H9 (cell line): ENCODE measurements around the gene CATSPER1. TPM values are rescaled to one million over a fixed set of nuclear protein-coding genes. Genes with fewer than 3 reads are reported as not detected.
A peak's percentile ranks its signal among the peaks of the same experiment; 100 is the strongest.

Experiments used
- DNase-seq: peaks from one replicate; pipeline ENCODE4 v3.0.0-alpha.2; 2017
- H2AFZ ChIP-seq: one replicate; pipeline ENCODE4 v1.6.1; 2013; ENCODE audit warnings: mild to moderate bottlenecking, low read length, control low read depth, moderate library complexity
- H2AK5ac ChIP-seq: 2 replicates; pipeline ENCODE4 v1.6.1; 2013; ENCODE audit warnings: low read length, control low read depth, mixed read lengths; ENCODE audit not compliant: insufficient read length
- H2BK120ac ChIP-seq: one replicate; pipeline ENCODE4 v1.6.1; 2013; ENCODE audit warnings: low read depth, mild to moderate bottlenecking, low read length, control low read depth, inconsistent platforms; ENCODE audit not compliant: poor library complexity, severe bottlenecking
- H2BK12ac ChIP-seq: 2 replicates; pipeline ENCODE4 v1.6.1; 2013; ENCODE audit warnings: low read length, control low read depth, mixed read lengths, low read depth; ENCODE audit not compliant: insufficient read length
- H2BK15ac ChIP-seq: 2 replicates; pipeline ENCODE4 v1.6.1; 2013; ENCODE audit warnings: low read depth, low read length, control low read depth
- H2BK20ac ChIP-seq: one replicate; pipeline ENCODE4 v1.6.1; 2013; ENCODE audit warnings: low read depth, mild to moderate bottlenecking, low read length, control low read depth, inconsistent platforms; ENCODE audit not compliant: poor library complexity, severe bottlenecking
- H2BK5ac ChIP-seq: 2 replicates; pipeline ENCODE4 v1.6.1; 2013; ENCODE audit warnings: low read length, control low read depth, mixed read lengths; ENCODE audit not compliant: insufficient read length
- H3K14ac ChIP-seq: 2 replicates; pipeline ENCODE4 v1.6.1; 2013; ENCODE audit warnings: low read length, control low read depth; ENCODE audit not compliant: insufficient read depth
- H3K18ac ChIP-seq: 2 replicates; pipeline ENCODE4 v1.6.1; 2013; ENCODE audit warnings: low read depth, mild to moderate bottlenecking, mixed read lengths, low read length, control low read depth; ENCODE audit not compliant: insufficient read length
- H3K23ac ChIP-seq: 2 replicates; pipeline ENCODE4 v1.6.1; 2013; ENCODE audit warnings: low read length, control low read depth, mixed read lengths, low read depth; ENCODE audit not compliant: insufficient read length
- H3K23me2 ChIP-seq: 2 replicates; pipeline ENCODE4 v1.6.1; 2013; ENCODE audit warnings: low read depth, mild to moderate bottlenecking, mixed read lengths, low read length, control low read depth; ENCODE audit not compliant: insufficient read length, poor library complexity, severe bottlenecking
- H3K27ac ChIP-seq: 2 replicates; pipeline ENCODE4 v1.5.1; 2013; ENCODE audit warnings: low read length, control low read depth, mixed read lengths, low read depth; ENCODE audit not compliant: insufficient read length
- H3K27me3 ChIP-seq: 2 replicates; pipeline ENCODE4 v1.6.1; 2013; ENCODE audit warnings: low read length, control low read depth, inconsistent platforms; ENCODE audit not compliant: insufficient read depth
- H3K4ac ChIP-seq: 2 replicates; pipeline ENCODE4 v1.6.1; 2013; ENCODE audit warnings: low read depth, mild to moderate bottlenecking, control low read depth, inconsistent platforms, low read length, moderate library complexity
- H3K4me1 ChIP-seq: 2 replicates; pipeline ENCODE4 v1.6.1; 2013; ENCODE audit warnings: low read length, control low read depth, inconsistent platforms; ENCODE audit not compliant: insufficient read depth
- H3K4me2 ChIP-seq: 2 replicates; pipeline ENCODE4 v1.6.1; 2013; ENCODE audit warnings: low read length, control low read depth, mixed read lengths; ENCODE audit not compliant: insufficient read length, insufficient read depth
- H3K56ac ChIP-seq: 2 replicates; pipeline ENCODE4 v1.6.1; 2013; ENCODE audit warnings: low read depth, mild to moderate bottlenecking, mixed read lengths, low read length, control low read depth; ENCODE audit not compliant: insufficient read length
- H3K79me1 ChIP-seq: 2 replicates; pipeline ENCODE4 v1.6.1; 2013; ENCODE audit warnings: low read depth, mild to moderate bottlenecking, moderate library complexity, low read length, control low read depth, inconsistent platforms; ENCODE audit not compliant: insufficient read depth, poor library complexity, severe bottlenecking
- H3K79me2 ChIP-seq: 2 replicates; pipeline ENCODE4 v1.6.1; 2013; ENCODE audit warnings: low read length, control low read depth, inconsistent platforms; ENCODE audit not compliant: insufficient read depth
- H3K9ac ChIP-seq: 2 replicates; pipeline ENCODE4 v1.6.1; 2013; ENCODE audit warnings: low read length, control low read depth, mixed read lengths; ENCODE audit not compliant: insufficient read length; ENCODE audit errors: extremely low read depth
- H3K9me3 ChIP-seq: one replicate; pipeline ENCODE4 v1.6.1; 2013; ENCODE audit warnings: low read depth, low read length, inconsistent platforms; ENCODE audit not compliant: control insufficient read depth
- H3T11ph ChIP-seq: one replicate; pipeline ENCODE4 v1.6.1; 2013; ENCODE audit warnings: mild to moderate bottlenecking, low read length, control low read depth, inconsistent platforms
- H4K20me1 ChIP-seq: one replicate; pipeline ENCODE4 v1.6.1; 2013; ENCODE audit not compliant: control insufficient read depth, insufficient read length, insufficient read depth
- H4K5ac ChIP-seq: 2 replicates; pipeline ENCODE4 v1.6.1; 2013; ENCODE audit warnings: low read depth, mild to moderate bottlenecking, mixed read lengths, low read length, control low read depth; ENCODE audit not compliant: insufficient read length
- H4K8ac ChIP-seq: replicated peaks from 2 replicates; pipeline ENCODE4 v1.6.1; 2013; ENCODE audit warnings: low read length, control low read depth, mixed read lengths, low read depth; ENCODE audit not compliant: insufficient read length
- H4K91ac ChIP-seq: 2 replicates; pipeline ENCODE4 v1.6.1; 2013; ENCODE audit warnings: low read depth, mild to moderate bottlenecking, moderate library complexity, mixed read lengths, low read length, control low read depth; ENCODE audit not compliant: insufficient read length
- H3K27ac Mint-ChIP-seq, 3 experiments: 2 replicates in 2 of 3; 3 replicates in 1 of 3; pipeline ENCODE4 v1.8.0; 2020 to 2021; ENCODE audit warnings: mixed read lengths in 3 of 3, mild to moderate bottlenecking in 1 of 3, moderate library complexity in 1 of 3
- H3K27me3 Mint-ChIP-seq: 2 replicates; pipeline ENCODE4 v1.8.0; 2021; ENCODE audit warnings: low read depth, mild to moderate bottlenecking, moderate library complexity, mixed read lengths
- H3K36me3 Mint-ChIP-seq, 3 experiments: 2 replicates in 2 of 3; 3 replicates in 1 of 3; pipeline ENCODE4 v1.8.0; 2020 to 2021; ENCODE audit warnings: low read depth in 3 of 3, mixed read lengths in 3 of 3; ENCODE audit not compliant: insufficient read depth in 1 of 3
- H3K4me1 Mint-ChIP-seq, 2 experiments: 2 replicates each; pipeline ENCODE4 v1.8.0; 2020; ENCODE audit warnings: mixed read lengths in 2 of 2
- H3K4me3 Mint-ChIP-seq, 2 experiments: 2 replicates in 1 of 2; 3 replicates in 1 of 2; pipeline ENCODE4 v1.8.0; 2020 to 2021; ENCODE audit warnings: mild to moderate bottlenecking in 2 of 2, mixed read lengths in 2 of 2, moderate library complexity in 1 of 2
- H3K9me3 Mint-ChIP-seq, 2 experiments: 2 replicates in 1 of 2; 3 replicates in 1 of 2; pipeline ENCODE4 v1.8.0; 2020; ENCODE audit warnings: mild to moderate bottlenecking in 2 of 2, mixed read lengths in 2 of 2, moderate library complexity in 1 of 2
- CTCF ChIP-seq: fragments of 200-600 bp; sonication (generic); conservative IDR thresholded peaks from 3 replicates; pipeline ENCODE4 v1.8.0; 2021; ENCODE audit warnings: antibody characterized with exemption, mild to moderate bottlenecking
- WGBS: extraction: QIAGEN DNeasy Blood & Tissue Kit; methylation state at CpG from one replicate; pipeline ENCODE4 v1.1.7; 2013; ENCODE audit warnings: missing lambda C conversion rate, low lambda C conversion rate, mixed read lengths; ENCODE audit not compliant: insufficient read length; ENCODE audit errors: extremely low coverage; 5-methylcytosine and 5-hydroxymethylcytosine counted together
- total RNA-seq: library from RNA; stranded (reverse); gene quantifications from 2 replicates; pipeline ENCODE4 v1.2.1, GENCODE V29; 2021

Gene CATSPER1
- total RNA-seq, 1 experiment from 2014 or later = not detected

GRCh38 chr11:65981101-65981740, 45.1 kb downstream of the CATSPER1 start:
- Mint-ChIP-seq H3K4me1 (no peaks in the 10 kb centered on the region), H3K27me3 (no peaks in the 10 kb centered on the region; the same call in 1 of the 2 replicates), H3K9me3 (no peaks in the 10 kb centered on the region), H3K27ac (0 out of 7 replicates have a peak overlapping the region, but pooled peaks of 2 of the 3 experiments have one; percentile 40 to 73), H3K36me3 (peaks cover 13 to 30% (median 29%) of the 10 kb centered on the region in 3 experiments; a peak in 6 of 7 replicates), H3K4me3 (no peak overlapping the region; a peak in 1 of 5 replicates)
- no peak for DNase-seq
- Histone ChIP-seq H3K4ac (no peak overlapping the region), H2AFZ (no peak overlapping the region), H3K27me3 (no peaks in the 10 kb centered on the region), H4K5ac (no peak overlapping the region), H2BK15ac (no peak overlapping the region), H3K4me1 (no peaks in the 10 kb centered on the region), H3K4me2 (no peak overlapping the region), H2BK12ac (no peak overlapping the region), H3K23me2 (no peaks in the 10 kb centered on the region), H3K79me1 (no peaks in the 10 kb centered on the region), H3K23ac (no peak overlapping the region), H3T11ph (no peak overlapping the region), H3K18ac (no peak overlapping the region), H2BK120ac (no peak overlapping the region), H3K27ac (no peak overlapping the region), H2BK5ac (no peak overlapping the region), H4K91ac (no peak overlapping the region), H3K79me2 (no peaks in the 10 kb centered on the region), H4K20me1 (no peaks in the 10 kb centered on the region), H2AK5ac (no peak overlapping the region), H3K9ac (no peak overlapping the region), H3K14ac (no peak overlapping the region), H3K9me3 (no peaks in the 10 kb centered on the region), H2BK20ac (no peak overlapping the region), H3K56ac (no peak overlapping the region), H4K8ac (no peak overlapping the region)
- TF ChIP-seq CTCF = no peak
- WGBS = no CpG with 5 or more reads among the region's 12 CpGs
